Dermis microvascular lymphatic vessel endothelial cell (primary cell): ENCODE data around the gene PRKCA. TPM values are rescaled to one million over a fixed set of nuclear protein-coding genes. Genes with fewer than 3 reads are reported as not detected.
A peak's percentile ranks its signal among the peaks of the same experiment; 100 is the strongest.

Experiments used
- DNase-seq, 2 donors: peaks; one replicate each; pipeline versions ENCODE4 v3.0.0 to v3.0.0-alpha.2; 2010; ENCODE audit warnings: low read depth in 2 of 2
- total RNA-seq: library from RNA; depleted of rRNA; stranded (reverse); fragments of >200 nt; gene quantifications from 2 replicates; pipeline ENCODE4 v1.2.1, GENCODE V29; 2014

PRKCA gene
- total RNA-seq, 1 donor from 2014 or later: 3.6 TPM

GRCh38 chr17:66727634-66728570 is 425.5 kb downstream of the PRKCA start:
- peak; percentile 56 to 74 for DNase-seq

GRCh38 chr17:66730461-66730923 is 428.1 kb downstream of the PRKCA start:
- no peak for DNase-seq

GRCh38 chr17:66733759-66734158 is 431.3 kb downstream of the PRKCA start:
- DNase-seq: no peak

- no peak for DNase-seq
Observed at GRCh38 chr17:66734186-66734943, 432.0 kb downstream of the PRKCA start.

- peak; percentile 40 to 61 for DNase-seq
Observed at GRCh38 chr17:66737524-66737923, 435.1 kb downstream of the PRKCA start.

GRCh38 chr17:66738301-66738700 is 435.9 kb downstream of the PRKCA start:
- no peak for DNase-seq

- DNase-seq: no peak
Observed at GRCh38 chr17:66739553-66739952, 437.1 kb downstream of the PRKCA start.

GRCh38 chr17:66740226-66740625 is 437.8 kb downstream of the PRKCA start:
- no peak for DNase-seq

- DNase-seq: no peak
Observed at GRCh38 chr17:66743511-66743910, 441.1 kb downstream of the PRKCA start.

GRCh38 chr17:66746736-66747135 is 444.3 kb downstream of the PRKCA start:
- no peak for DNase-seq

- no peak for DNase-seq
Observed at GRCh38 chr17:66747578-66748275, 445.3 kb downstream of the PRKCA start.

GRCh38 chr17:66748578-66748977 is 446.2 kb downstream of the PRKCA start:
- no peak for DNase-seq

- DNase-seq: no peak
Observed at GRCh38 chr17:66749217-66749832, 446.9 kb downstream of the PRKCA start.

- DNase-seq: no peak
Observed at GRCh38 chr17:66750116-66750515, 447.7 kb downstream of the PRKCA start.

GRCh38 chr17:66750781-66751543 is 448.5 kb downstream of the PRKCA start:
- DNase-seq: no peak

- no peak for DNase-seq
Observed at GRCh38 chr17:66751771-66752170, 449.4 kb downstream of the PRKCA start.

- DNase-seq: no peak
Observed at GRCh38 chr17:66752411-66752810, 450.0 kb downstream of the PRKCA start.

GRCh38 chr17:66753126-66753920 is 450.9 kb downstream of the PRKCA start:
- no peak for DNase-seq

GRCh38 chr17:66755101-66755943 is 452.9 kb downstream of the PRKCA start:
- DNase-seq: peak in 1 of 2 donors; percentile 5
